HS-5 (cell line): ENCODE data around the gene NAA50.
A peak's percentile ranks its signal among the peaks of the same experiment; 100 is the strongest.

Source experiments
- DNase-seq: peaks from one replicate; pipeline ENCODE4 v3.0.0-alpha.2; 2012; ENCODE audit warnings: low read depth

The NAA50 gene

GRCh38 chr3:113745756-113746547 is at the start of gene NAA50:
NAA50 (minus strand) TSS chr3:113746249; CDS start chr3:113745949, 300 bp downstream.
- DNase-seq = peak; percentile 74

- no peak for DNase-seq
Measured at GRCh38 chr3:113795693-113796092, 49.6 kb upstream of the NAA50 start.

- DNase-seq = no peak
Measured at GRCh38 chr3:113794526-113794925, 48.5 kb upstream of the NAA50 start.

GRCh38 chr3:113791381-113791780 is 45.3 kb upstream of the NAA50 start:
- no peak for DNase-seq

GRCh38 chr3:113783980-113784379 is 37.9 kb upstream of the NAA50 start:
- DNase-seq = no peak

- peak; percentile 70 for DNase-seq
Measured at GRCh38 chr3:113783463-113783862, 37.4 kb upstream of the NAA50 start.

- DNase-seq = no peak
Measured at GRCh38 chr3:113776564-113776963, 30.5 kb upstream of the NAA50 start.

- no peak for DNase-seq
Measured at GRCh38 chr3:113775516-113775915, 29.5 kb upstream of the NAA50 start.

- no peak for DNase-seq
Measured at GRCh38 chr3:113773381-113773780, 27.3 kb upstream of the NAA50 start.

GRCh38 chr3:113771993-113772392 is 25.9 kb upstream of the NAA50 start:
- DNase-seq = no peak

GRCh38 chr3:113769551-113769950 is 23.5 kb upstream of the NAA50 start:
- DNase-seq = no peak

- DNase-seq = no peak
Measured at GRCh38 chr3:113764698-113765097, 18.6 kb upstream of the NAA50 start.

GRCh38 chr3:113758389-113759024 is 12.5 kb upstream of the NAA50 start:
- no peak for DNase-seq

- no peak for DNase-seq
Measured at GRCh38 chr3:113754494-113755159, 8.6 kb upstream of the NAA50 start.

- no peak for DNase-seq
Measured at GRCh38 chr3:113753376-113753985, 7.4 kb upstream of the NAA50 start.

- DNase-seq = no peak
Measured at GRCh38 chr3:113751141-113751540, 5.1 kb upstream of the NAA50 start.

- no peak for DNase-seq
Measured at GRCh38 chr3:113747283-113748046, 1.4 kb upstream of the NAA50 start.

GRCh38 chr3:113746548-113747282 is 666 bp upstream of the NAA50 start, which contains the start of gene ATP6V1A:
ATP6V1A (plus strand) TSS chr3:113747035; CDS start chr3:113778754, 31,719 bp downstream.
- DNase-seq = peak; percentile 93

GRCh38 chr3:113744941-113745755 is 901 bp downstream of the NAA50 start:
- DNase-seq = peak; percentile 82

GRCh38 chr3:113743006-113743630 is 2.9 kb downstream of the NAA50 start:
- no peak for DNase-seq
